Suprapubic skin (tissue), 3 donors: ENCODE measurements around the gene SRBD1.

Source experiments
- CTCF ChIP-seq, 2 donors: fragments of 200-600 bp in 1 of 2; fragments of 450-650 bp in 1 of 2; sonication (generic) in 1 of 2; IDR thresholded peaks; one replicate each; pipeline ENCODE4 v1.5.1; 2016 to 2019; ENCODE audit warnings: antibody characterized with exemption in 2 of 2, mild to moderate bottlenecking in 1 of 2, moderate library complexity in 1 of 2
- POLR2A ChIP-seq, 2 donors: fragments of 450-650 bp; IDR thresholded peaks; one replicate each; pipeline ENCODE4 v1.6.1; 2017; ENCODE audit warnings: antibody characterized with exemption in 2 of 2, mild to moderate bottlenecking in 2 of 2, moderate library complexity in 2 of 2

DNA sequence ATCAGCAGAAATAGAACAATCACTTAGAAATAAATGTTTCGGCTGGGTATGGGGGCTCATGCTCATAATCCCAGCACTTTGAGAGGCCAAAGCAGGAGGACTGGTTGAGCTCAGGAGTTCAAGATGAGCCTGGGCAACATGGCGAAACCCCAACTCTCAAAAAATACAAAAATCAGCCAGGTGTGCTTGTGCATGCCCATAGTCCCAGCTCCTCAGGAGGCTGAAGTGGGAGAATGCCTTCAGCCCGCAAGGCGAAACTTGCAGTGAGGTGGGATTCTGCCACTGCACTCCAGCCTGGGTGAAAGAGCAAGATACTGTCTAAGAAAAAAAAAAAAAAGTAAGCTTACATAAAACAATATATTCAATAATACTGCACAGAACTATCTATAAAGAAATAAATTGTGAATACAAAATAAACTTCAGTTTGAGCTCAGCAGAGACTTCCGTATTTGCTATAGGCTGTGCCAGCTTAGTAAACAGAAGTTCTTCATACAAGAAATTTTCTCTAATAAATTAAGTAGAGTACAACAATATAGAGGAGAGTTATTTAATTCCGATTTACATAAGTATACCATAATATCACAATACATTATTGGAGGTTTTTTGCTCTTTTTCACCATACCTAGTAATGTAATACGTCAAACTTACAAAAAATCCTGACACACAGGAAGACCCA lies 43.6 kb downstream of the SRBD1 start:
- TF ChIP-seq POLR2A (IDR thresholded peaks at IDR 0.05): no peak
- no peak for TF ChIP-seq CTCF (IDR thresholded peaks at IDR 0.05)
